Thoracic aorta (tissue), 2 donors: Measurements from ENCODE around the gene EEFSEC. TPM values are rescaled to one million over a fixed set of nuclear protein-coding genes. Genes with fewer than 3 reads are reported as not detected.

Experiments
- ATAC-seq: fragments of 150-250 bp; one replicate; pipeline ENCODE4 v1.8.0; 2017; ENCODE audit warnings: low read depth; ENCODE audit not compliant: insufficient number of reproducible peaks, low FRiP score
- DNase-seq: peaks from one replicate; pipeline ENCODE4 v3.0.0-alpha.2; 2020; ENCODE audit warnings: low spot score
- H3K27ac ChIP-seq, 2 donors: fragments of 200-600 bp; sonication (generic); 1 replicate in 1 of 2; 2 replicates in 1 of 2; pipeline ENCODE4 v1.5.1; 2016; ENCODE audit warnings: mild to moderate bottlenecking in 2 of 2, moderate library complexity in 2 of 2
- H3K27me3 ChIP-seq: fragments of 200-600 bp; sonication (generic); replicated peaks from 2 replicates; pipeline ENCODE4 v1.6.0; 2016; ENCODE audit warnings: mild to moderate bottlenecking; ENCODE audit not compliant: insufficient read depth
- H3K36me3 ChIP-seq: fragments of 200-600 bp; sonication (generic); one replicate; pipeline ENCODE4 v1.5.1; 2016
- H3K4me1 ChIP-seq, 2 donors: fragments of 200-600 bp; sonication (generic); 1 replicate in 1 of 2; 2 replicates in 1 of 2; pipeline versions ENCODE4 v1.5.1 to v1.6.0; 2016; ENCODE audit warnings: low read depth in 2 of 2, mild to moderate bottlenecking in 1 of 2; ENCODE audit not compliant: control insufficient read depth in 1 of 2
- H3K4me3 ChIP-seq: fragments of 200-600 bp; sonication (generic); 2 replicates; pipeline ENCODE4 v1.5.1; 2016; ENCODE audit warnings: mild to moderate bottlenecking
- H3K9me3 ChIP-seq: fragments of 200-600 bp; sonication (generic); 2 replicates; pipeline ENCODE4 v1.5.1; 2016
- total RNA-seq, 2 donors: library from RNA; depleted of rRNA; stranded (reverse); fragments of >200 nt; gene quantifications; one replicate each; pipeline versions ENCODE4 v1.1.0 to v1.2.3, GENCODE V29; 2016
- TF ChIP-seq, protein P1 (sequence below): fragments of 200-600 bp; sonication (generic); IDR thresholded peaks from one replicate; pipeline ENCODE4 v1.5.1; 2019; ENCODE audit warnings: antibody characterized with exemption

The EEFSEC gene
- total RNA-seq, 2 donors from 2014 or later, result 16.1 to 17.5 TPM

DNA sequence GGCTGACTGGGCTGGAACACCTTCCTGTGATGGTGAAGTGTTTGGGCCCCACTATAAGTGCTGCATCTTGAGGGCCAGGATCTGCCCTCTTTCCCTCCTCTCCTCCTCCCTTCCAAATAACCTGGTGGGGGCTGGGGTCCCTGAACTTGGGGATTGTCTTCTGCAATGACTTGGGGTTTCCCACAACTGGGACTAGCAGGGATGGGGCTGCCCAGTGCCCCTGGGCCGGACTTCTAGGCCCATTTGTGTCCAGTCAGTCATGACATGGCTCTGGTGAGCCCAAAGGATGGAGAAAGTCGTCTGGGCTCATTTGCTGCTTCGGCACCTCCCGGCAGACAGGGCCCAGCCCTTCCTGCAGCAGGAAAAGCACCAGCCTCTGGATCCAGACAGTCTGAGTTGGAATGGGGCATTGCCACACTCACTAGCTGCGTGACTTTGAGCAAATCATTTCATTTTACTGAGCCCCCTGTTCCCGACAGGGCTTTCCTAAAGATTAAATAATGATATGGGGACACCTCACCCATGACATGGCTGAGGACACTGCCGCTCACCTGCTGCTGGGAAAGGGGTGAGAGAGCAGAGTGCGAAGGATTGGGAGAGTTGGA is 200.2 kb downstream of the EEFSEC start:
- Histone ChIP-seq H3K9me3 (no peaks in the 10 kb centered on the region), H3K27me3 (no peaks in the 10 kb centered on the region), H3K4me3 (no peak overlapping the region), H3K4me1 (no peaks in the 10 kb centered on the region), H3K27ac (no peak overlapping the region), H3K36me3 (no peaks in the 10 kb centered on the region)
- ATAC-seq (no peak), DNase-seq (no peak)
- TF ChIP-seq, protein P1, sequence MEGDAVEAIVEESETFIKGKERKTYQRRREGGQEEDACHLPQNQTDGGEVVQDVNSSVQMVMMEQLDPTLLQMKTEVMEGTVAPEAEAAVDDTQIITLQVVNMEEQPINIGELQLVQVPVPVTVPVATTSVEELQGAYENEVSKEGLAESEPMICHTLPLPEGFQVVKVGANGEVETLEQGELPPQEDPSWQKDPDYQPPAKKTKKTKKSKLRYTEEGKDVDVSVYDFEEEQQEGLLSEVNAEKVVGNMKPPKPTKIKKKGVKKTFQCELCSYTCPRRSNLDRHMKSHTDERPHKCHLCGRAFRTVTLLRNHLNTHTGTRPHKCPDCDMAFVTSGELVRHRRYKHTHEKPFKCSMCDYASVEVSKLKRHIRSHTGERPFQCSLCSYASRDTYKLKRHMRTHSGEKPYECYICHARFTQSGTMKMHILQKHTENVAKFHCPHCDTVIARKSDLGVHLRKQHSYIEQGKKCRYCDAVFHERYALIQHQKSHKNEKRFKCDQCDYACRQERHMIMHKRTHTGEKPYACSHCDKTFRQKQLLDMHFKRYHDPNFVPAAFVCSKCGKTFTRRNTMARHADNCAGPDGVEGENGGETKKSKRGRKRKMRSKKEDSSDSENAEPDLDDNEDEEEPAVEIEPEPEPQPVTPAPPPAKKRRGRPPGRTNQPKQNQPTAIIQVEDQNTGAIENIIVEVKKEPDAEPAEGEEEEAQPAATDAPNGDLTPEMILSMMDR, result no peak

DNA sequence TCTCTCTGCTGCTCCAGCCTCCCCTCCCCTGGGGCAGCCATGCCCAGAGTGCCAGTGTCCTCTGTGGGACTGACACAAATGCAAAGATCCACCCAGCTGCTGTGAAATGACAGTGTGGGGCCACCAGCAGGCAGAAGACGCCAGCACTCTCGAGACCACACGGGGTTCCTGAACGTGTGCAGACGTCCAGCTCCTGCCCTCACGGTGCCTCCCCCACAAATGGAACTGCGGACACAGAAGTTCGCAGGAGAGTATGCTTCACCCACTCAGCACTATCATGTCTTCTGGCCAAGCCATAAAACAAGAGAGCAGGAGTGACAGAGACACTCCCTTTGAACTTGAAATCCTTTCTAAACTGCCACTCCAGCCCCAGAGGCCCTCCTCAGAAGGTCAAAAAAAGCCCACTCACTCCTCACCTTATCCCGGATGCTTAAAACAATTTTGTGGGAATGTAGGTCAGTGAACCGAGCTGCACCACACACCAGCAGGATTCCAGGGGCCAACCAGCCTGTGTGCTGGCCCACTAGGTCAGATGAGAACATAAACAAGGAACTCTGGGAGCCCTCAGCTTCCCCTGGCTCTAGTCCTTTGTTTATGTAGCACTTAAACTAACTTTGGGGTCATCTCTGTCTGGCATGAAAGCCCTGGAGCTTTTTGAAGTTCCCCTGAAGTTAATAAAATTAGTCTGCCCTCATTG is 200.9 kb downstream of the EEFSEC start:
- ATAC-seq (no peak), DNase-seq (no peak)
- H3K27me3 ChIP-seq, result no peaks in the 10 kb centered on the region
- no peaks in the 10 kb centered on the region for H3K9me3 ChIP-seq
- no peak overlapping the region for H3K27ac ChIP-seq
- H3K4me3 ChIP-seq, result no peak overlapping the region
- TF ChIP-seq, protein P1, result no peak
- H3K4me1 ChIP-seq, result no peaks in the 10 kb centered on the region
- H3K36me3 ChIP-seq, result no peaks in the 10 kb centered on the region

DNA sequence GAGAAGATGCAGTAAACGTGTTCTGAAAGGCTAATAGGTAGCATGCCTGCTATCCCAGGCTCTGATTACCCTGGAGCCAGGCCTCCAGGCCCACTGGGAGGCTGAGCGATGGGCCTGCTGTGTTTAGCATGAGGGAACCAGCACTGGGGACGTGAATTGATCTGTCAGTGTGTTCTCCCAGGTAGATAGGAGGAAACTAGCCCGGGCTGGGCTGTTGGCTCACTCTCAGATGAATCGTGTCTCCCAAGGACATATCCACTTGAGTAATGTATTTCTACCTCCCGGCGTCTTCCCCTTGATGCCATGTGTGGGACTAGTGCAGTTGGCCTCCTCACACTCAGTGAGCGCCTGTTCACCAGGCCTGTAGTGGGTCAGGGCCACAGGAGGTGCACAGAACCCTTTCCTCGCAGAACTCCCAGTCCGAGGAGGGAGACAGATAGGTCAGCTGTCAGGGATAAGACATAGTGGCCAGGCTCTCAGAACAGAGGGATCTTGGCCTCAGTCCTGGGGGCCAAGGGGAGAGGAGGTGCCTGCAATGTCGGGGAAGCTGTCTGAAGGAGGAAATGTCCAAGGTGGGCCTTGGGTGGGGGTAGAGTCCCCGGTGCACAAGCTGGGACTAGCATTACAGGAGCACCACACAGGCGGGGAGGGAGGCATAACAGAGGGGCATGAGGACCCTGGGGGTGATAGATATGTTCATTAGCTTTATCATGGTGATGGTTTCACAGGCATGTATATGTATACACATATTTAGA is 201.7 kb downstream of the EEFSEC start:
- TF ChIP-seq, protein P1, result no peak
- Histone ChIP-seq H3K9me3 (no peaks in the 10 kb centered on the region), H3K4me1 (peaks cover 1 to 4% of the 10 kb centered on the region in 2 donors), H3K4me3 (no peak overlapping the region), H3K27me3 (no peaks in the 10 kb centered on the region), H3K27ac (no peak overlapping the region), H3K36me3 (no peaks in the 10 kb centered on the region)
- ATAC-seq, result no peak
- no peak for DNase-seq

DNA sequence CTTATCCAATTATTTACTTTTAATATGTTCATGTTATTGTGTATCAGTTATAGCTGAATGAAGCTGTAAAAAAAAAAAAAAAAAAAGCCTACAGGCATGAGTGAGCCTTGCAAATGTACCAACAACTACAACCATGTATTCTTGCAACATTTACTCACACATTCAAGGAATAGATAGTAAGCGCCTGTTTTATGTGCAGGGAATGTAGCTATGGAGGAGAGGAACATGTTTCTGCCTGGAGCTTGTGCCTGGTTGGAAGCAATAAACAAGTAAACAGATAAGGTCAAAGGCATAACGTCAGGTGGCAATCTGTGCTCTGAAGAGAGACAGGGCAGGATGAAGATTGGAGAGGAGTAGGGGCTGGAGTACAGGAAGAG is 202.2 kb downstream of the EEFSEC start:
- Histone ChIP-seq H3K36me3 (no peaks in the 10 kb centered on the region), H3K27ac (no peak overlapping the region), H3K27me3 (no peaks in the 10 kb centered on the region), H3K4me3 (no peak overlapping the region), H3K9me3 (no peaks in the 10 kb centered on the region), H3K4me1 (peaks cover 6 to 10% of the 10 kb centered on the region in 2 donors)
- DNase-seq (no peak), ATAC-seq (no peak)
- TF ChIP-seq, protein P1, result no peak

DNA sequence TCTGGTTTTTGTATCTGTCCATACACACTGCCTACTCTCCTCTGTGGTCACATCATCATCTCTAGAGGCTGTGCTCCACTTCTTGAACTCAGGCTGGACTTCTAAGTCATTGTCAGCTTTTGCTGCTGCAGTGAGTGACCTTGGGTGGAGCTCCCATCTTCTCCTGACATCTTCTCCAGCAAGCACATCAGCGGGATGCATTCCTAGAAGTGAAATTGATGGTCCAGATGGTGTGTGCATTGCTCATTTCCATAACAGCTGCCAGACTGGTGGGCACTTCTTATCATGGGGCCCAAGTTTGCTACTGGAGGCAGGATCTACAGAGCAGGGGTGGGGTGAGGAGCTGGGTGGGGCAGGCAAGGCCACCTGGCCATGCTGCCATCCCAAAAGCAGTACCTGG is 203.5 kb downstream of the EEFSEC start:
- Histone ChIP-seq H3K4me3 (no peak overlapping the region), H3K4me1 (peaks cover 6 to 16% of the 10 kb centered on the region in 2 donors), H3K27me3 (no peaks in the 10 kb centered on the region), H3K36me3 (no peaks in the 10 kb centered on the region), H3K9me3 (no peaks in the 10 kb centered on the region), H3K27ac (no peak overlapping the region)
- TF ChIP-seq, protein P1, result no peak
- no peak for DNase-seq
- no peak for ATAC-seq
